Measurements from ENCODE around the gene CNIH2. TPM values are rescaled to one million over a fixed set of nuclear protein-coding genes. Genes with fewer than 3 reads are reported as not detected.

Gene CNIH2
- total and polyA plus RNA-seq, 2 experiments from 2014 or later, result 2.1 to 8.9 TPM

DNA sequence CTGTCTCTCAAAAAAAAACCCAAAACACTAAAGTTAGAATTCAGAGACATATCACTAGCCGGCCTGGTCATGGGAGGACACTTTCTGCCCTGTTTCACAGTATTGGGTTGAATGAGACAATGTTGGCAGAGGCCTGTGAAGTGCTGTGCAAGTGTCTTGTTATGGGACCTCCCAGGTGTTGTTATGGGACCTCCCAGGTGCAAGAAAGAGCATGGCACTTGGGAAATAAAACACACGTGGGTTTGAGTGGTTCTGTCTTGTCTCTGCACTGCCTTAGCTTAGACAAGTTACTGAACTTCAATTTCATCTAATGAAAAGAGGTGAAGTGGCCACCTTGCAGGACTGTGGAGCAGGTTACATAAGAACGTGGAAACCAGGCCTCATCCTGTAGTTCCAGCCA lies 38.5 kb upstream of the CNIH2 start:
- DNase-seq (ENCODE audit: low read depth in 1 of 2, low spot score in 1 of 2), result no peak
- no peaks in the 10 kb centered on the region for H3K4me1 ChIP-seq (ENCODE audit: low read depth)
- H3K27ac ChIP-seq, result no peak overlapping the region
- H3K4me3 ChIP-seq, result no peak overlapping the region
- TF ChIP-seq, protein P1, sequence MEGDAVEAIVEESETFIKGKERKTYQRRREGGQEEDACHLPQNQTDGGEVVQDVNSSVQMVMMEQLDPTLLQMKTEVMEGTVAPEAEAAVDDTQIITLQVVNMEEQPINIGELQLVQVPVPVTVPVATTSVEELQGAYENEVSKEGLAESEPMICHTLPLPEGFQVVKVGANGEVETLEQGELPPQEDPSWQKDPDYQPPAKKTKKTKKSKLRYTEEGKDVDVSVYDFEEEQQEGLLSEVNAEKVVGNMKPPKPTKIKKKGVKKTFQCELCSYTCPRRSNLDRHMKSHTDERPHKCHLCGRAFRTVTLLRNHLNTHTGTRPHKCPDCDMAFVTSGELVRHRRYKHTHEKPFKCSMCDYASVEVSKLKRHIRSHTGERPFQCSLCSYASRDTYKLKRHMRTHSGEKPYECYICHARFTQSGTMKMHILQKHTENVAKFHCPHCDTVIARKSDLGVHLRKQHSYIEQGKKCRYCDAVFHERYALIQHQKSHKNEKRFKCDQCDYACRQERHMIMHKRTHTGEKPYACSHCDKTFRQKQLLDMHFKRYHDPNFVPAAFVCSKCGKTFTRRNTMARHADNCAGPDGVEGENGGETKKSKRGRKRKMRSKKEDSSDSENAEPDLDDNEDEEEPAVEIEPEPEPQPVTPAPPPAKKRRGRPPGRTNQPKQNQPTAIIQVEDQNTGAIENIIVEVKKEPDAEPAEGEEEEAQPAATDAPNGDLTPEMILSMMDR (IDR thresholded peaks at IDR 0.05; ENCODE audit: low read depth, low read length), result no peak
- no peaks in the 10 kb centered on the region for H3K27me3 ChIP-seq
- peaks cover 10% of the 10 kb centered on the region for H3K36me3 ChIP-seq
- no peaks in the 10 kb centered on the region for H3K9me3 ChIP-seq (ENCODE audit: low read depth)

DNA sequence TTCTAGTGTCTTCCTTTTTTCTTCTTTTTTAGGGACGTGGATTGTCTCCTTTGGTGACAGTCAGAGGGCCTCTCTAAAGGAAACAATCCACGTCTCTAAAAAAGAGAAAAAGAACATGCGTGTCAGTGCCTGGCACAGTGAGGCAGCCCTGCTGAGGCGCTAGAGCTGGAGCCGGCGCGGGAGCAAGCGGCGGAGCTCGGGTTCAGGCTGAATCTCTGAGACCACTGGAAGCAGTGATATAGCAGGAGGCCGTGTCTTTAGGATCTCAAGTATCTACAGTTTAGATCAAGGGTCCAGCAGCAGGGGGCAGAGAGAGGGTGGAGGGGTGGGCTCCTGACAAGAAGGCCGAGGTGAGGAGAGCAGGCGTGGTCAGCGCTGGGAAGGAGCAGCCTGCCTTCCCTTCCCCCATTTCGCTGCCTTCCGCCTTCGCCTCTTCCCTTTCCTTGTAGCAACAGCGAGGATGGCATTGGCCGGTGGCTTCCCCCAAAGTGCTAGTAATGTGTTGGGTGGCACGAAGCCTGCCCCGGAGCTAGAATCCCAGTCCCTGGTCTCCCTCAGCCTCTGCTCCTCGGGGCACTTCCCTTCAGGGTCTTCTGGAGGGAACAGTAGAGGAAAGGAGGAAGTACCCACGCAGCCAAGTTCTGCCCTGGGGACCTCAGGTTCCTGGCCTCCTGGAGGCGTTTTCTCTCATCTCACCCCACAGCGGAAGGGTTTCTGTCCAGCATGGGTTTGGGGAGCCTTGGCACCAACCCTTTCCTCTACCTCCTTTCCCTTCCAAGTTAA lies 37.8 kb upstream of the CNIH2 start:
- DNase-seq (ENCODE audit: low read depth in 1 of 2, low spot score in 1 of 2), result no peak
- Histone ChIP-seq H3K9me3 (ENCODE audit: low read depth) (no peaks in the 10 kb centered on the region), H3K27ac (no peak overlapping the region), H3K27me3 (no peaks in the 10 kb centered on the region), H3K36me3 (peaks cover 10% of the 10 kb centered on the region), H3K4me1 (ENCODE audit: low read depth) (no peaks in the 10 kb centered on the region), H3K4me3 (no peak overlapping the region)
- TF ChIP-seq, protein P1 (IDR thresholded peaks at IDR 0.05; ENCODE audit: low read depth, low read length), result no peak

DNA sequence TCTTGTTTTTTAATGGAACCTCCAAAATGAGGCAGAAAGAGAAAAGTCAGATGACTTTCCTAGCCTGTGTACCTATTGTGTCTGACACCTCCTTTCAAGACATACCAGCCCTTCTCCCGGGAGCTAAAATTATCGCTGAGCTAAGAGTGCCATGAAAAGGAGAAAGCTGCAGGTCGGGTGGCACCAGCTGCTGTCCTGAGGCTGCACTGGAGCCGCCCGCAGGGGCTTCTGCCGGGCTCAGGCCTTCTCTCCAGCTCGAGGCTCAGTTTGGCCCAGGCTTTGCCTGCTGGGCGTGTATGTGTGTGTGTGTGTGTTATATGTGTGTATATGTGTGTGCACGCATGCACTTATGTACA lies 37.2 kb upstream of the CNIH2 start:
- Histone ChIP-seq H3K36me3 (peaks cover 10% of the 10 kb centered on the region), H3K9me3 (ENCODE audit: low read depth) (no peaks in the 10 kb centered on the region), H3K4me1 (ENCODE audit: low read depth) (no peaks in the 10 kb centered on the region), H3K27ac (no peak overlapping the region), H3K27me3 (no peaks in the 10 kb centered on the region), H3K4me3 (no peak overlapping the region)
- no peak for DNase-seq (ENCODE audit: low read depth in 1 of 2, low spot score in 1 of 2)
- TF ChIP-seq, protein P1 (IDR thresholded peaks at IDR 0.05; ENCODE audit: low read depth, low read length), result no peak

DNA sequence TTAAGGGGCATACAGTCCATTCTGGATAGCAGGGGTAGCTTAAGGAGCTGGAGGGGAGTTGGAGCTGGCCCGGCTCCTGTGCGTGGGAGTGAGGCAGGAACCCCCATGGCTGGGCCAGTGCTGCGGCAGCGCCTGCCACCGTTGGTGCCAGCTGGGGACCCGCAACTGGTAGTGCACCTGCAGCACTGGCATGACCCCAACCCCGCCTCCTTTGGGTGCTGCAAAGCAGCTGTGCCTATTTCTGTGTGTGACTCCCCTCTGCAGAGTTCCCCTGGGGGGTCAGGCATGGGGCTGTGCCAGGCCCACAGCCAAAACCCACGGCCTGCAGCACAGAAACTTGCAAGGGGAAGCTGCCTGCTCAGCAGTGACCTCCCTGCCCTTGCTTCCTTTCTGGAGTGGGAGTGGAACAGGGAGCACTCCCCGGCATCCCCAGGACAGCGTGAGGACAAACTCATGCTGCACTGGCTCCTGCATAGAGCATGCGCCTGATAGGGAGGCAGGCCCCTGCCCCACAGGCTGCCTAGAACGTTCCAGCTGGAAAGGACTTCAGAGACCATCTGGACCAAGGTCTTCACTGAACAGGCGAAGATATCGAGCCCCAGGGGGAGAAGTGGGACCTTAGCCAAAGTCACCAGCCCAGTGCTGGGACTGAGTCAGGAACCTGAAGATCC lies 35.7 kb upstream of the CNIH2 start:
- no peak for DNase-seq (ENCODE audit: low read depth in 1 of 2, low spot score in 1 of 2)
- no peak overlapping the region for H3K27ac ChIP-seq
- no peaks in the 10 kb centered on the region for H3K27me3 ChIP-seq
- TF ChIP-seq, protein P1 (IDR thresholded peaks at IDR 0.05; ENCODE audit: low read depth, low read length), result no peak
- H3K9me3 ChIP-seq (ENCODE audit: low read depth), result no peaks in the 10 kb centered on the region
- H3K4me1 ChIP-seq (ENCODE audit: low read depth), result no peaks in the 10 kb centered on the region
- H3K4me3 ChIP-seq, result no peak overlapping the region
- peaks cover 10% of the 10 kb centered on the region for H3K36me3 ChIP-seq

DNA sequence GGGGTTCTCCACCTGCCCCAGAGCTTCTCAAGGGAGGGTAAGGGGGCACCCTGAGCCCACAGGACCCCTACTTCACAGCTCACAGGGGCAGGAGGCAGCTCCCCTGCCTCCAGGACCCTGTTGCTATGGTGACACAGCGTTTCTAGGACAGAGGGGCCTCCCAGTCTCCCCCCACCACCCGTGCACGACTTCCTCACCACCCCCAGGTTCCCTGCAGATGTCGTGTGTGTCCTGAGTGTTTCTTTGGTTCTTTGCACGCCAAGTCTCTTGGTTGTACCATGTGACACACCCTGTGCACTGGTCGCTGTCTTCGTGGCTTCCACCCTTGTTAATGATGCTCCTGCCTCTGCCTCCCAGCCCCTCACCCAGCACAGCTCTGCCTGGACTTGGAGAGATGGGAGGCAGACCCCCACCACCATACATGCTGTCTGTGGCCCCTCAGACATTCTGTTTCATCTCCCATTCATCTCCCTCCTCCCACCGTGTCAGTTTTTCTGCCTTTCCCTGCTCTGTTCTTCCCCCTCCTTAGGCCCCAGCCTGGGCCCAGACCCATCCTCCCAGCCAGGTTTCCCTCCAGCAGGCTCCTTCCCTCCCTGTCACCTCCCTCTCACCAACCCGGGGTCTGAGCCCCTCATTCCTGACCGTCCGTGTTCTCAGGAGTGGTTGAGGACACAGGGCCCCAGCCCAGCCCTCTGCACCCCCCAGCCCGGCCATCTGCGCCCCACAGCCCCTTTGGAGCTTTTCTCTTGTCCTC lies 34.0 kb upstream of the CNIH2 start:
- Histone ChIP-seq H3K4me1 (ENCODE audit: low read depth) (no peaks in the 10 kb centered on the region), H3K9me3 (ENCODE audit: low read depth) (no peaks in the 10 kb centered on the region), H3K27me3 (no peaks in the 10 kb centered on the region), H3K27ac (no peak overlapping the region), H3K36me3 (peaks cover 10% of the 10 kb centered on the region), H3K4me3 (no peak overlapping the region)
- TF ChIP-seq, protein P1 (IDR thresholded peaks at IDR 0.05; ENCODE audit: low read depth, low read length), result no peak
- no peak for DNase-seq (ENCODE audit: low read depth in 1 of 2, low spot score in 1 of 2)
